A549 (cell line): ENCODE data around the gene EXT2.

ENCODE experiments used
- BHLHE40 ChIP-seq: IDR thresholded peaks from 2 replicates; pipeline ENCODE4 v1.6.1; 2012; ENCODE audit warnings: low read depth, low read length, inconsistent platforms
- CHD4 ChIP-seq: fragments of 200-600 bp; sonication (generic); IDR thresholded peaks from 2 replicates; pipeline ENCODE4 v1.6.1; 2016; ENCODE audit warnings: antibody characterized with exemption, mild to moderate bottlenecking, borderline replicate concordance
- CTCF ChIP-seq: fragments of >200 bp; sonication (Bioruptor Twin); formaldehyde crosslinking; IDR thresholded peaks from 3 replicates; pipeline ENCODE4 v1.5.1; 2016
- EP300 ChIP-seq, 2 experiments: fragments of >200 bp; sonication (Bioruptor Twin); formaldehyde crosslinking; IDR thresholded peaks; 2 replicates in 1 of 2; 3 replicates in 1 of 2; pipeline ENCODE4 v1.6.1; 2016 to 2017
- ESRRA ChIP-seq: fragments of 150-350 bp; IDR thresholded peaks from 2 replicates; pipeline ENCODE4 v1.6.1; 2014; ENCODE audit warnings: mild to moderate bottlenecking, low read length, borderline replicate concordance
- HMGXB4 ChIP-seq: fragments of 250-450 bp; sonication (Bioruptor Pico); IDR thresholded peaks from 2 replicates; pipeline ENCODE4 v1.5.0; 2021; ENCODE audit warnings: mild to moderate bottlenecking, moderate library complexity, borderline replicate concordance
- JUNB ChIP-seq: fragments of >200 bp; sonication (Bioruptor Twin); formaldehyde crosslinking; IDR thresholded peaks from 2 replicates; pipeline ENCODE4 v1.6.1; 2016
- MAX ChIP-seq: IDR thresholded peaks from 2 replicates; pipeline ENCODE4 v1.6.1; 2012
- MAZ ChIP-seq: fragments of 150-350 bp; IDR thresholded peaks from 2 replicates; pipeline ENCODE4 v1.6.1; 2014; ENCODE audit warnings: antibody characterized with exemption, low read depth, low read length, borderline replicate concordance
- USF2 ChIP-seq: fragments of 450-650 bp; IDR thresholded peaks from 2 replicates; pipeline ENCODE4 v1.6.1; 2014; ENCODE audit warnings: antibody characterized with exemption

- no peak for TF ChIP-seq HMGXB4 (CRISPR knock-in tag)
- TF ChIP-seq CTCF = no peak
- no peak for TF ChIP-seq MAX
- no peak for TF ChIP-seq EP300 (IDR thresholded peaks at IDR 0.05)
- TF ChIP-seq BHLHE40 = no peak
- TF ChIP-seq CHD4 = no peak
- no peak for TF ChIP-seq MAZ
- TF ChIP-seq ESRRA = no peak
- no peak for TF ChIP-seq USF2
- no peak for TF ChIP-seq JUNB
Observed at GRCh38 chr11:44116234-44116830, 20.9 kb downstream of the EXT2 start.
